ENCODE data around the gene MACROH2A2.

The MACROH2A2 gene

DNA sequence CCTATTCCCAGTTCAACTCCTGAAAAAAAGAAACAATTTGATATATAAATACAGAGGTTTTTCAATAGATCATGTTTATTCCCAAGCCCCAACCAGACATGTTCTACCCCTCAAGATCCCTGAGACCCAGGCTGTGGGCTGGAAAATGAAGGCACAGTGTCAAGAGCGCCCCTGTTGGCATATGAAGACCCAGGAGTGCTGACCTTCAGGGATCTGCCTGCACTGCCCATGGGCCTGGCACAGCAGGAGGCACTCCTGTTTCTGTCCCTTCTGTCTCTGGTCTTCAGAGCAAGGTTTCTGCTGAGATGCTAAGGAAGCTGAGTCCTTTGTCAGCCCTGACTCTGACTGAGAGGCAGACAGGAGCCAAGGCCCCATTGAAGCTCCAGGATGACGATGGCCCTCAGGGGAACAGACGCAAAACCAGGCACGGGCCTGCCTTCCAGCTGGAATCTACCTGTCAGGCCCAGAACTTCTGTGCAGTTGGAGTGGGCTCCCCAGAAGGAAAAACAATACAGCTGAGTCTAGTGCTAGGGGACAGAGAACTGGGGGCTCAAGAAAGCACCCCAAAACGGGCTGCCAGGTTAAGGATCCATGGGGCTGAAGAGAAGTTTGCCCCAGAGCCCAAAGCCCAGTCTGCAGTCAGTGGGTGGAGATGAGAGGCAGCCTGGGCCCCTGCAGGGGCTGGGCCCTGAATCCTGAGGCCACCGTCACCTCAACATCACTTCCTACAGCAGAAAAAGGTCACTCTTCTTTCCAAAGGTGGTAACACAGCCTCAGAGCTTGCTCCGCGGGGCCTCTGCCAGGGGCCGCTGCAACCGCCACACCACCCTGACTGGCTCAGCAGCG is 86.7 kb downstream of the MACROH2A2 start:
- DNase-seq (ENCODE audit: extremely low spot score) = no peak
- POLR2A ChIA-PET = interaction anchor here (1.2 kb wide), 1 partner anchor 87 kb away, joined by 3 read pairs; the partner anchor contains the start of gene MACROH2A2
- CTCF ChIA-PET = interaction anchor here (1.9 kb wide), 1 partner anchor 23 kb away, joined by 6 read pairs; no protein-coding TSS in a partner anchor
- TF ChIP-seq FOXK2 (IDR thresholded peaks at IDR 0.05) (no peak), SP1 (IDR thresholded peaks at IDR 0.05) (no peak), FOXA1 (IDR thresholded peaks at IDR 0.05) (no peak), FOXM1 (IDR thresholded peaks at IDR 0.05; ENCODE audit: borderline replicate concordance) (no peak), L3MBTL2 (conservative IDR thresholded peaks at IDR 0.05) (no peak), SUZ12 (IDR thresholded peaks at IDR 0.05) (no peak)

DNA sequence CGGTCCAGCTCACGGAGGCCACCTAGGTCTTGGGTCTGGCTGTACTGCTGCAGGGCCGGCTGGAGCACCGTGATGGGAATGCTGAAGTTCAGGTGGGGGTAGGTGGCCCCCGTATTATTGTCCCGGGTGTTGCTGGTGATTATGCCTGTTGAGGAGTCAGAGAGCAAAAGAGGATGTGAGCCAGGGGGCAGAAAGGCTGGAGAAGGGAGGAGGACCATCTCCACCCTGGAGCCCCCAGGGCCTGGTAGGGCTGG is 87.3 kb downstream of the MACROH2A2 start:
- CTCF ChIA-PET = interaction anchor here (1.9 kb wide), 1 partner anchor 24 kb away, joined by 6 read pairs; no protein-coding TSS in a partner anchor
- POLR2A ChIA-PET = interaction anchor here (1.2 kb wide), 1 partner anchor 88 kb away, joined by 3 read pairs; the partner anchor contains the start of gene MACROH2A2
- no peak for TF ChIP-seq LEF1 (IDR thresholded peaks at IDR 0.05; ENCODE audit: borderline replicate concordance)
- no peak for TF ChIP-seq NFRKB (IDR thresholded peaks at IDR 0.05)
- TF ChIP-seq SP1 (IDR thresholded peaks at IDR 0.05) = no peak
- TF ChIP-seq HDGF (IDR thresholded peaks at IDR 0.05; ENCODE audit: borderline replicate concordance) = no peak
- no peak for TF ChIP-seq FOXM1 (IDR thresholded peaks at IDR 0.05; ENCODE audit: borderline replicate concordance)
- TF ChIP-seq TARDBP (IDR thresholded peaks at IDR 0.05) = no peak
- TF ChIP-seq ZNF384 (IDR thresholded peaks at IDR 0.05) = no peak
- TF ChIP-seq L3MBTL2 (conservative IDR thresholded peaks at IDR 0.05) = no peak
- no peak for TF ChIP-seq FOXA1 (IDR thresholded peaks at IDR 0.05)
- no peak for DNase-seq (ENCODE audit: extremely low spot score)

DNA sequence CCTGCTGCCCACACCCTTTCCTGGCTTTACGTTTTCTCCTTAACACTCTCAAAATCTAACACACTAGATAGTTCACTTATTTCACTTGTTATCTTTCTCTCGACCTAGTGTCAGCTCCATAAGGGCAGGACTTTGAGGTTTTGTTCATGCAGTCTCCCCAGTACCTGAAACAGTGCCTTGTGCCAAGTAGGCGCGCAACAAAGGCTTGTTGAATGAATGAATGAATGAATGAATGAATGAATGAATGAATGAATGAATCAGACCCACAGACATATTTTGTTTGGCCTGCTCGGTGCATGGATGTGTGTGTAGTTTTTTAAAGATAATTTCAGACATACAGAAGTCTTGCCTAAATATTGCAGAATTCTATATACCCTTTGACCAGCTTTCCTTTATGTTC is 87.7 kb downstream of the MACROH2A2 start:
- ChIA-PET POLR2A (interaction anchor here (1.2 kb wide), 1 partner anchor 88 kb away, joined by 3 read pairs; the partner anchor contains the start of gene MACROH2A2), CTCF (interaction anchor here (1.9 kb wide), 1 partner anchor 24 kb away, joined by 6 read pairs; no protein-coding TSS in a partner anchor)

DNA sequence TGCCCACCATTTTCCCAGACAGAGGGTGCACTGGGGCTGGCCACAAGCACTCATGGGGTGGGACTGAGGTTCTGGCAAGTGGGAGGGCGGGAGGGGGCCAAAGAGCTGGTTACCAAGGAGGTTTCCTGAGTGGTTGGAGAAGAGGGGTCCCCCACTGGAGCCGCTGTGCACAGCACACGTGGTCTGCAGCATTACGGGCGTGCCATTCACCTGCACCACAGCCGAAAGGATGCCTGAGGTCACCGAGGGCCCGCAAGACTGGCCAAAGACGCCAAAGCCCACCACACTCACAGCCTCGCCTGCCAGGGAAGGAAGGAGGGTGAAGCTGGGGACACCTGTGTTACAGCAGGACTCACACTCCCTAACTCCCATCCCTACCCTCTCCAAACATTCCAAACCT is 89.9 kb downstream of the MACROH2A2 start:
- DNase-seq (ENCODE audit: extremely low spot score) = no peak
- POLR2A ChIA-PET = no interaction called here
- no peak for TF ChIP-seq TARDBP (IDR thresholded peaks at IDR 0.05)
- TF ChIP-seq, protein P1, sequence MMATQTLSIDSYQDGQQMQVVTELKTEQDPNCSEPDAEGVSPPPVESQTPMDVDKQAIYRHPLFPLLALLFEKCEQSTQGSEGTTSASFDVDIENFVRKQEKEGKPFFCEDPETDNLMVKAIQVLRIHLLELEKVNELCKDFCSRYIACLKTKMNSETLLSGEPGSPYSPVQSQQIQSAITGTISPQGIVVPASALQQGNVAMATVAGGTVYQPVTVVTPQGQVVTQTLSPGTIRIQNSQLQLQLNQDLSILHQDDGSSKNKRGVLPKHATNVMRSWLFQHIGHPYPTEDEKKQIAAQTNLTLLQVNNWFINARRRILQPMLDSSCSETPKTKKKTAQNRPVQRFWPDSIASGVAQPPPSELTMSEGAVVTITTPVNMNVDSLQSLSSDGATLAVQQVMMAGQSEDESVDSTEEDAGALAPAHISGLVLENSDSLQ (IDR thresholded peaks at IDR 0.05) = no peak
- TF ChIP-seq SP1 (IDR thresholded peaks at IDR 0.05) = no peak
- CTCF ChIA-PET = interaction anchor here (0.6 kb wide), 2 partner anchors 75 to 192 kb away, joined by 3 read pairs; no protein-coding TSS in a partner anchor

More for the DNA sequence above, 87.7 kb downstream of the MACROH2A2 start:
- TF ChIP-seq TARDBP (IDR thresholded peaks at IDR 0.05) (no peak), FOXK2 (IDR thresholded peaks at IDR 0.05) (no peak), FOXM1 (IDR thresholded peaks at IDR 0.05; ENCODE audit: borderline replicate concordance) (no peak), ZNF384 (IDR thresholded peaks at IDR 0.05) (no peak), SUZ12 (IDR thresholded peaks at IDR 0.05) (no peak), HDGF (IDR thresholded peaks at IDR 0.05; ENCODE audit: borderline replicate concordance) (no peak), ELF4 (IDR thresholded peaks at IDR 0.05) (no peak), ARNT (IDR thresholded peaks at IDR 0.05) (no peak)
- no peak for DNase-seq (ENCODE audit: extremely low spot score)

DNA sequence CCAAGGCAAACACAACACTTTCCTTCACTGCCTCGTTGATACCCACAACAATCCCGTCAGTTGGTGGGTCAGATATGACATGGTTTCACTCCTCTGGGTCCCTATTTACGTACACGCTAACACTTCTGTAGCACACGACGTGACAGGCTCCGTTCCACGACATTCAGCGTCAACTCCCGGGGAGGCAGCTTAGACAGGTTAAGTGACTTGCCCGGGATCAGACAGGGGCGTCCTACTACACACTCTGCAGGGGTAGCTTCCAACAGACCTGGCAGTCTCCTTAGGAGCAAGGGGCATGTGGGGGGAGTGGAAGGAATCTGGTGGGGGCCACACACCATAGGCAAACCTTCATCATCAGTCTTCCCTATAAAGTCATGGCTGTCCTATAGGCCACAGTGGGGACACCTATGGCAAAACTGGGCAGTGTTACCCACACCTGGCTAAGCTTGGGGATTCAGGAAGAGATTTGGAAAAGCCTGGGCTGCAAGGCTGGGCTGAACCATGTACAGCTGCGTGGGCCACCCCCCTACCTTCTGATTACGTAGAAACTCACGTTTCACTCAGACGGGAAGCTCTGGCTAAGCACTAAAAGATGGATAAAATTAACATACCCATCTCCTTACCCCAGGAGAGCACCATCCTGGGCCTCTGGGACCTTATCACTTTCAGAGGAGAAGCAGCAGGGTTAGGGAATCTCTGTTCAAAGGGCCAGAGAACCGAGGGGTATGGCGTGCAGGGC is 91.9 kb downstream of the MACROH2A2 start:
- POLR2A ChIA-PET = interaction anchor here (0.9 to 2.7 kb wide), 5 partner anchors 9 to 220 kb away, joined by 4 to 41 read pairs (median 12); no protein-coding TSS in a partner anchor
- CTCF ChIA-PET = no interaction called here
- no peak for DNase-seq (ENCODE audit: extremely low spot score)
- TF ChIP-seq BHLHE40 (IDR thresholded peaks at IDR 0.05; ENCODE audit: borderline replicate concordance) (no peak), HDGF (IDR thresholded peaks at IDR 0.05; ENCODE audit: borderline replicate concordance) (no peak), FOXA1 (IDR thresholded peaks at IDR 0.05) (no peak), ARNT (IDR thresholded peaks at IDR 0.05) (no peak), ZNF384 (IDR thresholded peaks at IDR 0.05) (no peak), LEF1 (IDR thresholded peaks at IDR 0.05; ENCODE audit: borderline replicate concordance) (no peak), ELF4 (IDR thresholded peaks at IDR 0.05) (no peak), NFRKB (IDR thresholded peaks at IDR 0.05) (no peak), TARDBP (IDR thresholded peaks at IDR 0.05) (no peak), SUZ12 (IDR thresholded peaks at IDR 0.05) (no peak)

DNA sequence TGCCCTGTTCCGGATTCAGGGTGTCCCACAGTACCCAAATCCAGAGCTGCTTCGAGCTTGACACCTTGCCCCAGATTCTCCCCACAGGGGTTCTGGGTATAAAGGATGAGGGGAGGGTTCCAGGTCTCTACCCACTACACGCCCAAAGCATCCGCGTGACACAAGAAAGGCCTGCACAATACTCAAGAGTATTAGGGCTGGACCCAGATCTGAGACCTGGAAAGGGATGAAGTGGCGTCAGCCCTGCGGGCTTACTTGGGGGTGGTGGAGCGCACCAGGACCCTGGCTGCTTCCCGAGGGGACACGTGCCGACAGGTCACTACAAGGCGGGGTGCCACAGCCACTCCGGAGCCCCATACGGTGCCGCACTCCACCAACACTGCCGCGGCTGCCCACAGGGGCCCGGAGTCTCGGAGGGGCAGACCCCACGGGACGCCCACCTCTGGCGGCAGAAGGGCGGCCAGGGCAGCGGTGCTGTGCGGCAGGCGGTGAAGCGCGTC is 92.6 kb downstream of the MACROH2A2 start:
- ChIA-PET CTCF (interaction anchor here (0.9 to 2.2 kb wide), 5 partner anchors 9 to 64 kb away, joined by 4 to 24 read pairs (median 6); no protein-coding TSS in a partner anchor), POLR2A (interaction anchor here (0.9 to 2.7 kb wide), 9 partner anchors 9 to 219 kb away, joined by 4 to 41 read pairs (median 12); partner anchors contain the start of genes MACROH2A2, PPA1 and SAR1A)
- TF ChIP-seq ZNF384 (IDR thresholded peaks at IDR 0.05) (no peak), LEF1 (IDR thresholded peaks at IDR 0.05; ENCODE audit: borderline replicate concordance) (no peak), SP1 (IDR thresholded peaks at IDR 0.05) (no peak), NFRKB (IDR thresholded peaks at IDR 0.05) (no peak), ARNT (IDR thresholded peaks at IDR 0.05) (no peak), CTBP1 (IDR thresholded peaks at IDR 0.05; ENCODE audit: borderline replicate concordance) (no peak), TARDBP (IDR thresholded peaks at IDR 0.05) (no peak), FOXA1 (IDR thresholded peaks at IDR 0.05) (no peak)
- no peak for DNase-seq (ENCODE audit: extremely low spot score)

Data from HEK293T (cell line).